Tibial nerve (tissue), 4 donors: ENCODE measurements around the gene PTH1R. TPM values are rescaled to one million over a fixed set of nuclear protein-coding genes. Genes with fewer than 3 reads are reported as not detected.

ENCODE experiments used
- DNase-seq, 2 donors: peaks; one replicate each; pipeline ENCODE4 v3.0.0-alpha.2; 2019; ENCODE audit warnings: low spot score in 2 of 2
- H3K27ac ChIP-seq, 4 donors: fragments of 200-600 bp; sonication (generic) in 3 of 4; one replicate each; pipeline ENCODE4 v1.5.1; 2017 to 2019; ENCODE audit warnings: mild to moderate bottlenecking in 1 of 4
- H3K27me3 ChIP-seq, 2 donors: fragments of 200-600 bp; sonication (generic) in 1 of 2; one replicate each; pipeline versions ENCODE4 v1.5.1 to v1.6.0; 2017 to 2019
- H3K36me3 ChIP-seq, 3 donors: fragments of 200-600 bp; sonication (generic); one replicate each; pipeline ENCODE4 v1.5.1; 2018 to 2019
- H3K4me1 ChIP-seq, 4 donors: fragments of 200-600 bp; sonication (generic) in 3 of 4; one replicate each; pipeline ENCODE4 v1.5.1; 2017 to 2019
- H3K4me3 ChIP-seq, 4 donors: fragments of 200-600 bp; sonication (generic) in 3 of 4; one replicate each; pipeline ENCODE4 v1.5.1; 2017 to 2019; ENCODE audit warnings: mild to moderate bottlenecking in 1 of 4, moderate library complexity in 1 of 4
- H3K9me3 ChIP-seq, 4 donors: fragments of 200-600 bp; sonication (generic) in 3 of 4; one replicate each; pipeline ENCODE4 v1.5.1; 2017 to 2019
- EP300 ChIP-seq, 2 donors: sonication (generic); formaldehyde crosslinking; IDR thresholded peaks; one replicate each; pipeline ENCODE4 v1.6.1; 2017; ENCODE audit warnings: antibody characterized with exemption in 2 of 2, mild to moderate bottlenecking in 1 of 2
- POLR2A ChIP-seq, 2 donors: fragments of 450-650 bp; IDR thresholded peaks; one replicate each; pipeline ENCODE4 v1.6.1; 2017; ENCODE audit warnings: antibody characterized with exemption in 2 of 2, mild to moderate bottlenecking in 2 of 2, moderate library complexity in 2 of 2
- WGBS, 2 donors: methylation state at CpG; one replicate each; pipeline ENCODE4 v1.1.5; 2018; 5-methylcytosine and 5-hydroxymethylcytosine counted together
- total RNA-seq, 4 donors: library from RNA; depleted of rRNA; stranded (reverse); fragments of >200 nt; gene quantifications; one replicate each; pipeline ENCODE4 v1.1.0, GENCODE V29; 2016
- TF ChIP-seq, protein P1 (sequence below), 5 experiments: fragments of 200-600 bp in 3 of 5; fragments of 450-650 bp in 2 of 5; sonication (generic) in 3 of 5; IDR thresholded peaks; one replicate each; pipeline ENCODE4 v1.5.1; 2016 to 2019; ENCODE audit warnings: antibody characterized with exemption in 5 of 5, mild to moderate bottlenecking in 3 of 5, moderate library complexity in 2 of 5

The PTH1R gene
- total RNA-seq, 4 donors from 2014 or later = 8.1 to 14.3 (median 13.6) TPM

DNA sequence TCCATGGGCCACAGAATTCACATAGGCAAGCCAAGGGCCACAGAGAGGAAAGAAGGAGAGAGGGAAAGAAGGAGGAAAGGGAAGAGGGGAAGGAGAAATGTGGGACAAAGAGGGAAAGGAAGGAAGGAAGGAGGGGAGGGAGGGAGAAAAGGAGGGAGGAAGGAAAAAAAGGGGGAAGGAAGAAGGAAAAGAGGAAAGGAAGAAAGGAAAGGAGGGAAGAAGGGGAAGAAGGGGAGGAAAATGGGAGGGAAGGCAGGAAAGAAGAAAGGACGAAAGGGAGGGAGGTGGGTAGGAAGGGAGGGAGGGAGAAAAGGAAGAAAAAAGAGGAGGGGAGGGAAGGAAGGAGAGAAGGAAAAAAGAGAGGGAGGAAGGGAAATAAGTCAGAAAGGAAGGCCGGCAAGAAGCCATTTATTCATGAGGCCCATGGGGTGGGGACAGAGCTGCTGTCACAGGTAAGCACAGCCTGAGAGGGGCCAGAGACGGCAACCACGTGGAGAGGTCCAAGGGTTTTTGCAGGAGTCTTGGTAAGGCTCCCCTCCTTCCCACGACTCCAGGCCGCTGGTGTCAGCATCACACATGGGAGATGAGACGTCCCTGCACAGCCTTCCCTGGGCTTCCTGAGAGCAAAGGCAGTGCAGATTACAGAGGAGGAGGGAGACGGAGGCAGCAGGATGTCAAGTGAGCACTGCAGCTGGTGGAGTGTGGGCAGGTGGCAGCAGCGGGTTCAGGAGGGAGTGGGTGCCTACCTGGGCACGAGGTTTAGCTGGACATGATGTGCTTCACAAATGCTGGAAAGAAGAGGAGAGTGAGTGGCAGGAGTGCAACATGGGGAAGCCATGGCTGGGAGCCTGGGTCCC, 19.8 kb upstream of the PTH1R start:
- TF ChIP-seq EP300 (IDR thresholded peaks at IDR 0.05) = no peak
- TF ChIP-seq, protein P1, sequence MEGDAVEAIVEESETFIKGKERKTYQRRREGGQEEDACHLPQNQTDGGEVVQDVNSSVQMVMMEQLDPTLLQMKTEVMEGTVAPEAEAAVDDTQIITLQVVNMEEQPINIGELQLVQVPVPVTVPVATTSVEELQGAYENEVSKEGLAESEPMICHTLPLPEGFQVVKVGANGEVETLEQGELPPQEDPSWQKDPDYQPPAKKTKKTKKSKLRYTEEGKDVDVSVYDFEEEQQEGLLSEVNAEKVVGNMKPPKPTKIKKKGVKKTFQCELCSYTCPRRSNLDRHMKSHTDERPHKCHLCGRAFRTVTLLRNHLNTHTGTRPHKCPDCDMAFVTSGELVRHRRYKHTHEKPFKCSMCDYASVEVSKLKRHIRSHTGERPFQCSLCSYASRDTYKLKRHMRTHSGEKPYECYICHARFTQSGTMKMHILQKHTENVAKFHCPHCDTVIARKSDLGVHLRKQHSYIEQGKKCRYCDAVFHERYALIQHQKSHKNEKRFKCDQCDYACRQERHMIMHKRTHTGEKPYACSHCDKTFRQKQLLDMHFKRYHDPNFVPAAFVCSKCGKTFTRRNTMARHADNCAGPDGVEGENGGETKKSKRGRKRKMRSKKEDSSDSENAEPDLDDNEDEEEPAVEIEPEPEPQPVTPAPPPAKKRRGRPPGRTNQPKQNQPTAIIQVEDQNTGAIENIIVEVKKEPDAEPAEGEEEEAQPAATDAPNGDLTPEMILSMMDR (IDR thresholded peaks at IDR 0.05) = no peak
- no peak for TF ChIP-seq POLR2A (IDR thresholded peaks at IDR 0.05)
- Histone ChIP-seq H3K9me3 (no peaks in the 10 kb centered on the region), H3K27me3 (no peaks in the 10 kb centered on the region), H3K27ac (no peak overlapping the region), H3K4me1 (no peaks in the 10 kb centered on the region), H3K4me3 (no peak overlapping the region), H3K36me3 (no peaks in the 10 kb centered on the region)
- peak in 1 of 2 donors; percentile 8 for DNase-seq
- WGBS, 2 donors = 70 to 79% methylated on average over 10 of the region's 10 CpGs

DNA sequence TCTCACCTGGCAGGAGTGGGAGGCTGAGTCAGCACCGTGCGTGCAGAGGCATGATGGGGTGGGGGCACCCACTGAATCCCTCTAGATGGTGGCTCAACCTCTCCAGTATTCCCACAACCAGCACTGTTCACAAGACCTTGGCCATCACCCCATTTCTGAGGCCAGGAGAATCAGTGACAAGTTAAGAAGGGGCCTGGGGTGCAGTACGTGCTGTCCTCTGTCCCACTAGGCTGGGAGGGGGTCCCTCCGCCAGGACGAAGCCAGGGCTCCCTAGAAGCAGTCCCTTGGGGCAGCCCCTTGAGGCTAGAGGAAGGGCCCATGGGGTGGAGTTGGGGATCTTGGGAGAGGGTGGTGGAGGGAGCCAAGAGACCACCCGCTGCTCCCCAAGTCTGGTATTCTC, 19.1 kb upstream of the PTH1R start:
- no peak for DNase-seq
- Histone ChIP-seq H3K36me3 (no peaks in the 10 kb centered on the region), H3K9me3 (no peaks in the 10 kb centered on the region), H3K4me3 (no peak overlapping the region), H3K4me1 (no peaks in the 10 kb centered on the region), H3K27ac (no peak overlapping the region), H3K27me3 (no peaks in the 10 kb centered on the region)
- TF ChIP-seq EP300 (IDR thresholded peaks at IDR 0.05) (no peak), POLR2A (IDR thresholded peaks at IDR 0.05) (no peak)
- TF ChIP-seq, protein P1 (IDR thresholded peaks at IDR 0.05) = no peak
- WGBS, 2 donors = 87 to 93% methylated on average over 4 to 6 of the region's 6 CpGs

DNA sequence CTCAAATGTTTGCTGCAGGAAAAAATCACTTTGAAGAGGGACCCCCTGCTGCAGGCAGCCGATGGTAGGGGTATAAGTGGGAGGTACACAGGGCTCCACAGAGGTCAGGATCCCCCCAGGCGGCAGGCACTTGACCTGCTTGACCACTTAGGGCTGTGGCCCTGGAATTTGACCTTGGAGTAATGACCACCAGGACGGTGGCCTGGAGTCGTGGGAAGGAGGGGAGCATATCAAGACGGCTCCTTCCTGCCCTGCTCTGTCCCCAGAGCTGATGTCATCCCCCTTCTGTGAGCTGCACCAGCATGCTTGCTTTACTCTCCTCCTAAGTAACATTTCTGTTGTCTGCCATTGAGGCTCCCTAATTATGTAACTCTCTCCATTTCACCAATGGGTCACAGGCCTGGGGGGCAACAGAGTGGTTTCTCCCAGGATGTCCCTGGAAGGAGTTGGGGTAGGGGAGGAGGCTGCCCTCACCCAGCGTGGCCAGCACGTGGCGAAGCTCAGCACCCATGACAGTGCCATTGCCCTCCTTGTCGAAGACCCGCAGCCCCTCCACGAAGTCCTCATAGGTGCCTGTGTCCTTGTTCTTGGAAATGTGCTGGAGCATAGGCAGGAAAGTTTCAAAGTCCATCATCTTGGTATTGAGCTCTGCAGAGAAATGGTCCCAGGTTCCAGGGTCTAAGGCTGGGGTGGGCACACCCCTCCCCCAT, 18.4 kb upstream of the PTH1R start:
- Histone ChIP-seq H3K4me1 (peaks cover 0 to 1% (median 0%) of the 10 kb centered on the region in 4 donors), H3K36me3 (no peaks in the 10 kb centered on the region), H3K27ac (no peak overlapping the region), H3K4me3 (no peak overlapping the region), H3K27me3 (no peaks in the 10 kb centered on the region), H3K9me3 (no peaks in the 10 kb centered on the region)
- 59 to 78% methylated on average over 11 of the region's 11 CpGs for whole genome bisulfite sequencing, 2 donors
- TF ChIP-seq, protein P1 (IDR thresholded peaks at IDR 0.05) = no peak
- TF ChIP-seq EP300 (IDR thresholded peaks at IDR 0.05) (no peak), POLR2A (IDR thresholded peaks at IDR 0.05) (no peak)
- DNase-seq = peak in 1 of 2 donors; percentile 4

DNA sequence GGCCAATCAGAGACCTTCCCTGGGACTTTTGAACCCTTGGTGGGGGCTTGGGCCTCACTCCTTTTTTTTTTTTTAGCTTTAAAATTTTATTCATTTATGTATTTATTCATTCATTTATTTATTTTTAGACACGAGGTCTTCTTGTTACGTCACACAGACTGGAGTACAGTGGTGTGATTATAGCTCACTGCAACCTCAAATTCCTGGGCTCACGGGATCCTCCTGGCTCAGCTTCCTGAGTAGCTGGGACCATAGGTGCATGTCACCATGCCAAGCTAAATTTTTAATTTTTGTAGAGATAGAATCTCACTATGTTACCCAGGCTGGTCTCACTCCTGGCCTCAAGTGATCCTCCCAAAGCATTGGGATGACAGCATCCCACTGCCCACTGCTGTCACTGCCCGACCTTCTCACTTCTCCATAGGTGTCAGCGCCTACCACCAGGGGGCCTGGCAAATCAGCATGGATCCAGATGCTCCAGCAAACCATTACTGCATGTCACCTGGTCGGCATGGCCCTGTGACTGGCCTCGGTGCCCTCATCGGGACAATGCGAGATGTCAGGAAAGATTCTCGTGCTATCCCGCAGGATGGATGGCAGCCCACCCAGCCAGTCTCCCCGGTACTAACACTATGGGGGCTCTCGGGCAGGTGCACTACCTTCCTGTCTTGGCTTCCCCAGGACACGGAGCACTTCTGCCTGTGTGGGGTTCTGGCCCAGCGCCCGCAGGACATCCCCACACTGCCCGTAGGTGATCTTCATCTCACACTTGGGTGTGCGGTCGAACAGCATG, 17.3 kb upstream of the PTH1R start:
- no peak overlapping the region for H3K27ac ChIP-seq
- H3K4me1 ChIP-seq = peaks cover 0 to 12% (median 9%) of the 10 kb centered on the region in 4 donors
- H3K36me3 ChIP-seq = no peaks in the 10 kb centered on the region
- TF ChIP-seq EP300 (IDR thresholded peaks at IDR 0.05) (no peak), POLR2A (IDR thresholded peaks at IDR 0.05) (no peak)
- TF ChIP-seq, protein P1 (IDR thresholded peaks at IDR 0.05) = no peak
- 77 to 83% methylated on average over 12 to 17 of the region's 19 CpGs for WGBS, 2 donors
- no peak overlapping the region for H3K4me3 ChIP-seq
- H3K9me3 ChIP-seq = no peaks in the 10 kb centered on the region
- no peaks in the 10 kb centered on the region for H3K27me3 ChIP-seq
- peak in 1 of 2 donors; percentile 13 for DNase-seq
